Measurements from ENCODE around the gene PITPNM3.

Gene PITPNM3

DNA sequence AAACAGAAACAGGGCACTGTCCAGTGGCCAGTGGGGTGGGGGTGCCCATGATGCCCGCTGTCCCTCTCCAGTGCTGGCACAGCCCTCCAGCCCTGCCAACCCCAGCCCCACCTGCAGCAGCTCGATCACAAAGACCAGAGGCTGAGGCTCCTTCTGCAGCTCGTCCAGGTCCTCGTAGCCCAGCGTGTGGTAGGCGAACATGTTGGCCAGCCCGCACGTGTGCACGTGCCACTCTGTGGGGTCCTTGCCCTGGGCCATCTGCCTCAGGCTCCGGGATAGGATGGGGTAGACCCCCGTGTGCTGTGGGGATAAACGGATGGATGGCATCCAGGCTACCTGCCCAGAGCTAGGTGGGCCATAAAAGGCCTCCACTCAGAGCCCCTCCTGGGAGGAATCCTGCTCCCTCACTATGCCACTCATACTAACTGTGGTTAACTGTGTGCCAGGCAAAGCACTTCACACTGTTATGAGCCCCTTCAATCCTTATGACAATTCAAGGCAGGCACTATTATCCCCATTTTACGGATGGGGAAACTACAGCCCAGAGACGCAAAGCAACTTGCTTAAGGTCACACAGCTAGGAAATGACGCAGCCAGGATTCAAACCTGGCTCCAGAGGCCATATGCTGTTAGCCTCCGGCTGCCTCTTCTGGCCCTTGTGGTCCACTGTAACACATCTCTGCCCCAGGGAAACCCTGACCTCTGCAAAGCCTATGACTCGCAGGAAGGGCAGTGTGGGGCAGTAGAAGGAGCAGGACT is 128.0 kb downstream of the PITPNM3 start:
- Histone ChIP-seq H3K9me3 (ENCODE audit: control insufficient read depth, insufficient read depth, low read length) (no peaks in the 10 kb centered on the region), H3K27me3 (ENCODE audit: control insufficient read depth, insufficient read depth, low read length) (no peaks in the 10 kb centered on the region), H3K4me3 (ENCODE audit: low read length) (no peak overlapping the region), H3K27ac (ENCODE audit: low read length) (no peak overlapping the region), H3K4me1 (ENCODE audit: control insufficient read depth, insufficient read depth, low read length) (no peaks in the 10 kb centered on the region), H3K36me3 (ENCODE audit: control insufficient read depth, insufficient read depth, low read length) (peaks cover 3% of the 10 kb centered on the region; the same call in 1 of the 2 replicates)
- DNase-seq (ENCODE audit: low read depth, low spot score): no peak
- no CpG with 5 or more reads among the region's 17 CpGs for whole genome bisulfite sequencing (ENCODE audit: insufficient coverage, insufficient read length)

DNA sequence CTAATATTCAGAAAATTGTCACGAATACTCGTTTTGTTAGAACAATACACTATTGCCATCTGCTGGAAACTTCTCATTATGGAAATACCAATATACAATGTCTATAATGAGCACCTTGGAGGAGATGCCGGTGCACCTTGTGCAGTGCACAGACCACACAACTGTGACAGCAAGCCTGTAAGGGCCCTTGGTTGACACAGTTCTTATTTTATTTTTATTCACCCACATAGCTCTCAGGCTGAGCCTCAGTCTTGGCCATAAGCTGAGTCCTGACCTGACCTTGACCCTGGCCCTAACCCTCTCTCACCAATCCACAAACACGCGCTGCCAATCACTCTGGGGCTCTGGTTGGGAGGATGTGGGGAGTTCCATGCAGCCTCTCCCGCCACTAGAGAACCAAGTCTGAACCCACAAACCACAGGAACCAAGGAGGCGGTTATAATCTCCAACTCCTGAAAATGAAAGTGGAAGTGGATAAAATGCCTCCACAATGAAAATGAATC is 129.0 kb downstream of the PITPNM3 start:
- H3K4me1 ChIP-seq (ENCODE audit: control insufficient read depth, insufficient read depth, low read length): no peaks in the 10 kb centered on the region
- no peaks in the 10 kb centered on the region for H3K27me3 ChIP-seq (ENCODE audit: control insufficient read depth, insufficient read depth, low read length)
- no peak for DNase-seq (ENCODE audit: low read depth, low spot score)

DNA sequence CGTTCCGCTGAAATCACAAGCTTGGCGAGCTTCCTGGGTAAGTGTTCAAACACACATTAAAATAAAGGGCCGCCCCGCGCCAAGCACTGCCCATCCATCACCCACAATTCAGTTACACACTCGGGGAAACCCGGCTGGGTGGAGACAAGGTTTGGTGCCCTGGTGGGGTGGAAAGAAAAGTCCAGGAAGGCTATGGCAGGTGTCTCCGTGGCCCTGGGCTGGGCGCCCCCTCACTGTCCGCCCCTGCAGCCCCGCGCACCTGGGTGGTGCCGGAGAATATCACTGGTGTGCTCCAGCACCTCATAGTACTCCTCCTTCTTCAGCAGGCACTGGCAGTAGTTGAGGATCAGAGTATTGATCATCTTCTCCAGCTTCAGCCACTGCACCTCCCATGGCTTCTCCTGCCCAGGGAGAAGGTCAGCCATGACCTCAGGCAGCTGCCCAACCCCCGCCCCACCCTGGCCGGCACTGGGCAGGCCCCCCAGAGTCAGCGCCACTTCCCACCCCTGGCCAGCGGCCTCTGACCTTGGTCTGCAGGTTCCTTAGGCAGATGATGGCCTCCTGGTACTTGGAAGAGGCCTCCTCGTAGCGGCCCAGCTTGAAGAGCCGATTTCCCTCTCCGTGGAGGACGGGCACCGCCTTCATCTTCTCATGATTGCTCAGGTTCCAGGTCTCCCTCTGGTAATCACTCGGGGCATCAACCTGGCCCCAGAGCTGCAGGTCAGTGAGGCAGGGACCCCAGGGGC is 129.8 kb downstream of the PITPNM3 start:
- Histone ChIP-seq H3K9me3 (ENCODE audit: control insufficient read depth, insufficient read depth, low read length) (no peaks in the 10 kb centered on the region), H3K27me3 (ENCODE audit: control insufficient read depth, insufficient read depth, low read length) (no peaks in the 10 kb centered on the region), H3K36me3 (ENCODE audit: control insufficient read depth, insufficient read depth, low read length) (peaks cover 3% of the 10 kb centered on the region; the same call in 1 of the 2 replicates), H3K27ac (ENCODE audit: low read length) (no peak overlapping the region), H3K4me3 (ENCODE audit: low read length) (no peak overlapping the region), H3K4me1 (ENCODE audit: control insufficient read depth, insufficient read depth, low read length) (no peaks in the 10 kb centered on the region)
- DNase-seq (ENCODE audit: low read depth, low spot score): no peak
- 100% methylated on average over 1 of the region's 25 CpGs for WGBS (ENCODE audit: insufficient coverage, insufficient read length)

More for the DNA sequence above, 129.0 kb downstream of the PITPNM3 start:
- WGBS (ENCODE audit: insufficient coverage, insufficient read length): no CpG with 5 or more reads among the region's 7 CpGs
- no peak overlapping the region for H3K4me3 ChIP-seq (ENCODE audit: low read length)
- peaks cover 3% of the 10 kb centered on the region; the same call in 1 of the 2 replicates for H3K36me3 ChIP-seq (ENCODE audit: control insufficient read depth, insufficient read depth, low read length)
- no peaks in the 10 kb centered on the region for H3K9me3 ChIP-seq (ENCODE audit: control insufficient read depth, insufficient read depth, low read length)
- H3K27ac ChIP-seq (ENCODE audit: low read length): no peak overlapping the region

DNA sequence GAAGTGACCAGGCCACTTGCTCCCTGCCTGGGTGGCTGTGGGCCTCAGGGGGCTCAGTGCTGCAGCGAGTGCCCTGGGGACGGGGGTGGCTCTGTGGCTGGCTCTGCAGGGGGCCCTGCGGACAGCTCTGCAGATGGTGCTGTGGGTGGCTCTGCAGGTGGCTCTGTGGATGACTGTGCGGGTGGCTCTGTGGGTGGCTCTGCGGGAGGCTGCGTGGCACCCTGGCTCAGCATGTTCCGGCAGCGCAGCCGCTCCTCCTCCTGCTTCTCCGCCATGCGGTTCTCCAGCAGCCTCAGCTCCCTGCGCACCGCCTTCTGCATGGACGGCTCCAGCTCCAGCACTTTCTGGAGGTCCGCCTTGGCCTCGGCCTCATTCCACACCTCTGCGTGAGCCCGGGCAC is 130.9 kb downstream of the PITPNM3 start:
- H3K27me3 ChIP-seq (ENCODE audit: control insufficient read depth, insufficient read depth, low read length): no peaks in the 10 kb centered on the region
- H3K36me3 ChIP-seq (ENCODE audit: control insufficient read depth, insufficient read depth, low read length): peaks cover 3% of the 10 kb centered on the region; the same call in 1 of the 2 replicates
- no peaks in the 10 kb centered on the region for H3K4me1 ChIP-seq (ENCODE audit: control insufficient read depth, insufficient read depth, low read length)
- no peak overlapping the region for H3K4me3 ChIP-seq (ENCODE audit: low read length)
- H3K9me3 ChIP-seq (ENCODE audit: control insufficient read depth, insufficient read depth, low read length): no peaks in the 10 kb centered on the region
- WGBS (ENCODE audit: insufficient coverage, insufficient read length): no CpG with 5 or more reads among the region's 18 CpGs
- DNase-seq (ENCODE audit: low read depth, low spot score): no peak
- H3K27ac ChIP-seq (ENCODE audit: low read length): no peak overlapping the region

DNA sequence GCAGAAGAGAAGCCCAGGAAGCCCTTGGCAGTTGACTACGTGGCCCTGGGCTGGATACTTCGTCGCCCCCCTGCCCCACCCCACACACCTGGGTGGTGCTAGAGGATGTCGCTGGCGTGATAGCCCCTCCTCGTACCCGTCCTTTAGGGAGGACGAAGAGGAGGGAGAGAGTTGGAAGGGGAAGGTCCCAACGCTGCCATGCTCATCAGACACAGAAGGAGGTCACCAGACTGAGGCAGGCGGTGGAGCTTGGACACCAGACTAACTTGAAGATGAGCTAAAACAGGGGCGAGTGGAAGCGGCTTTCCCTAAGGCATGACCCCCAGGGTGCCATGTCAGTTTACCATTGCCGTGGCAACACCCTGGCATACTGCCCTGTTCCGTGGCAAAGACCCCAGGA is 132.4 kb downstream of the PITPNM3 start:
- H3K9me3 ChIP-seq (ENCODE audit: control insufficient read depth, insufficient read depth, low read length): no peaks in the 10 kb centered on the region
- peaks cover 5% of the 10 kb centered on the region for H3K4me1 ChIP-seq (ENCODE audit: control insufficient read depth, insufficient read depth, low read length)
- H3K27me3 ChIP-seq (ENCODE audit: control insufficient read depth, insufficient read depth, low read length): no peaks in the 10 kb centered on the region
- H3K4me3 ChIP-seq (ENCODE audit: low read length): no peak overlapping the region
- no CpG with 5 or more reads among the region's 14 CpGs for WGBS (ENCODE audit: insufficient coverage, insufficient read length)
- no peak for DNase-seq (ENCODE audit: low read depth, low spot score)
- peaks cover 3% of the 10 kb centered on the region; the same call in 1 of the 2 replicates for H3K36me3 ChIP-seq (ENCODE audit: control insufficient read depth, insufficient read depth, low read length)
- H3K27ac ChIP-seq (ENCODE audit: low read length): no peak overlapping the region

DNA sequence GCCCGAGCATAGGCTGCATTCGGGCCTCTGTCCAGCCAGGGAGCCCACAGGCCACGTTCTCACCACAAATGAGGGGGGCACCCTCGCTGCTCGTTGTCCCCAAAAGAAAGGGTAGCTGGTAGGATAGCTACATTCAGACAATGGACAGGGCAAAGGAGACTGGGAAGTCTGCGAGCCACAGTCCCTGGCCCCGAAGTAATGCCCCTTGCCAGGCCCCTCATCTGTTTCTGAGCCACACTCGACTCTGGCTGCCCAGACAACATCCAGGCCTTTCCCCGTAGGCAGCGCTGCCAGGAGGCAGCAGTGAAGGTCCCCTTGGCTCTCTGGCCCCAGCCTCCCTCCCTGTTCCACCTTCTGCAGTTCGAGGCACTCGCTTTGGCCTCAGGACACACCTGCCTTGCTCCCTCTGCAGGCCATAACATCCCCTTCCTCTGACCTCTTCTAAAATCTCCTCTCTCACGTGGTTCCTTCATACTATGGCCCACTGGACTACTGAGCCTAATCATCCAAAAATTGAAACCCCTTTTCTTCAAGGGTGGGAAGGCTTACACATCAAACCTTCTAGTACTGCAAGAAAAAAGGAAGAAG is 133.6 kb downstream of the PITPNM3 start:
- H3K27me3 ChIP-seq (ENCODE audit: control insufficient read depth, insufficient read depth, low read length): no peaks in the 10 kb centered on the region
- H3K27ac ChIP-seq (ENCODE audit: low read length): no peak overlapping the region
- peaks cover 3% of the 10 kb centered on the region; the same call in 1 of the 2 replicates for H3K36me3 ChIP-seq (ENCODE audit: control insufficient read depth, insufficient read depth, low read length)
- DNase-seq (ENCODE audit: low read depth, low spot score): no peak
- H3K4me3 ChIP-seq (ENCODE audit: low read length): no peak overlapping the region
- no CpG with 5 or more reads among the region's 13 CpGs for WGBS (ENCODE audit: insufficient coverage, insufficient read length)
- H3K4me1 ChIP-seq (ENCODE audit: control insufficient read depth, insufficient read depth, low read length): peaks cover 5% of the 10 kb centered on the region
- H3K9me3 ChIP-seq (ENCODE audit: control insufficient read depth, insufficient read depth, low read length): no peaks in the 10 kb centered on the region

DNA sequence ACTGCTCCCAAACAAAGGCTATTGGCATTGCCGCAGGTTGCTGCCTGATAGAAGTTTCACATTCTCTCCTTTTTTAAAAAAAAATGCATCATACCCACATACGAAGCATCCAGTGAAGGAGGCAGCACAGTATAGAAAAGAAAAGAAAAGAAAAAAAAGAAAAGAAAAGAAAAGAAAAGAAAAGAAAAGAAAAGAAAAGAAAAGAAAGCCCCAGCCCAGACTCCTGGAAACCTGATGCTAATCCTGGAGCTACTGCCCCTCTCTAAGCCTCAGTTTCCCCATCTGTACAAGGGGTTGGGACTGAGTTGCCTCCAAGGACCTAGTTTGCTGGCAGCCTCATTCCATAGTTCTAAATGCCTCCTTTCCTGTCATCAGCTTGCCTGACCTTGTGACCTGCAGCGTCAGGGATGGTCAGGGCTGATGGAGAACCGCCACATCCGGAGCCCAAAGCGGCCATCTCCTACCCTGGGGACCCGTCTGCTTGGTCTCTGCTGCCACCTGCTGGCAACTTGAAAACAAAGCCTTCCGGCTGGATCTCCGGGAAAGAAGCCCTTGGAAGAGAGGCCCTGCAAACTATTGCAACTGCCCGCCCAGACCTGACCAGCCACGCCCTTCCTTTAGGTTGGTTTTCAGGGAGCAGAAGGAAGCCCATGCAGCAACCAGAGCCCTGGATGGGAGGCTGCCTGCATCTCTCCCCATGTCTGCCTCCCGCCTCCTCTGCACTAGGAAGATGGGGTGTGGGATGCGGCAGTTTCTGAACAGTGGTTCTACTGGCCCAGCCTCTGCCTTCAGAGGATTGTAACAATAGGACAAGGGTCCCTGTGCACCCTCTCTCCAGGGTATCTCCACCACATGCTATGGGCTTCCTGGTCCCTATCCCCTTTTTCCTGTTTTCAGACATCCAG is 134.4 kb downstream of the PITPNM3 start:
- DNase-seq (ENCODE audit: low read depth, low spot score): no peak
- H3K27me3 ChIP-seq (ENCODE audit: control insufficient read depth, insufficient read depth, low read length): no peaks in the 10 kb centered on the region
- H3K4me3 ChIP-seq (ENCODE audit: low read length): no peak overlapping the region
- no peak overlapping the region for H3K27ac ChIP-seq (ENCODE audit: low read length)
- H3K4me1 ChIP-seq (ENCODE audit: control insufficient read depth, insufficient read depth, low read length): peaks cover 5% of the 10 kb centered on the region
- WGBS (ENCODE audit: insufficient coverage, insufficient read length): no CpG with 5 or more reads among the region's 13 CpGs
- H3K9me3 ChIP-seq (ENCODE audit: control insufficient read depth, insufficient read depth, low read length): no peaks in the 10 kb centered on the region
- H3K36me3 ChIP-seq (ENCODE audit: control insufficient read depth, insufficient read depth, low read length): peaks cover 3% of the 10 kb centered on the region; the same call in 1 of the 2 replicates

DNA sequence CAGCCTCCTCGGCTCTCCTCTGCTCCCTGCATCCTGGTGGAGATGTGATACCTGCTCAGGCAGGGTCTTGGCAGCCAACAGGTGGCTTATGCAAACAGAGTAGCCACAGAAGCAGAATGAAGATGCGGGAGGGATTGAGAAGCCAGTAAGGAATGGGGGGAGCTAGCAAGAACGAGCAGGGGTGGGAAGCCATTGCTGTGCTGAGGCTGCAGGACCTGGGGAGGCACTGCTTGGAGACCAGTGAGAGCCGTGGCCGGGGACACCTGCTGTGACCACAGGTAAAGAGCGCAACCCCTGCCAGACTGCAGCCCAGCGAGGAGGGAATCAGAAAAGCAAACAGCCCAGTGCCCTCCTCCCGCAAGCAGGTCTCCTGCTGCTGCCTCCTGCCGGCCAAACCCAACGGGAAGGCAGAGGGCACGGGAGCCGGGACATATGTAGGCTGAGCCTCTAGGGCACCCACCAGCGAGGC is 136.1 kb downstream of the PITPNM3 start:
- Histone ChIP-seq H3K27ac (ENCODE audit: low read length) (no peak overlapping the region), H3K4me1 (ENCODE audit: control insufficient read depth, insufficient read depth, low read length) (peaks cover 5% of the 10 kb centered on the region), H3K36me3 (ENCODE audit: control insufficient read depth, insufficient read depth, low read length) (no peaks in the 10 kb centered on the region), H3K9me3 (ENCODE audit: control insufficient read depth, insufficient read depth, low read length) (no peaks in the 10 kb centered on the region), H3K4me3 (ENCODE audit: low read length) (no peak overlapping the region), H3K27me3 (ENCODE audit: control insufficient read depth, insufficient read depth, low read length) (no peaks in the 10 kb centered on the region)
- no CpG with 5 or more reads among the region's 13 CpGs for WGBS (ENCODE audit: insufficient coverage, insufficient read length)
- DNase-seq (ENCODE audit: low read depth, low spot score): no peak

DNA sequence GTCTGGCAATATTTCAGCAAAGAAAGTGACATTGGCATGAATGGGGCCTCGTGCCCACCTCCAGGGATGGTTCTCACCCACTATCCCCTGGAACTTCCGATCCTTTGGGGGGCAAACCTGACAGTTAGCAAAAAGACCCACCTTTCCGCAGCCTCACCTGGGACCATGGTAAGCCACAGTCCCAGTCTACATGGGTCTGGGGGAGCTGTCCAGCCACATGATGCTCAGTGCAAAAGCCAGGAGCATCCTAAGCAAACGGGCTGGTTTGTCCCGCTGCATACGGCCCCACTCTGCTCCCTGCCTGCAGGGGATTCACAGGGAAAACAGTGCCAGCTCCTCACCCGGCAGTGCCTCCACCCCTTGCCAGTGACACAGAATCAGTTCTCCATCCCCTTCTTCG is 140.7 kb downstream of the PITPNM3 start:
- no peak overlapping the region for H3K4me3 ChIP-seq (ENCODE audit: low read length)
- no peak overlapping the region for H3K27ac ChIP-seq (ENCODE audit: low read length)
- no peaks in the 10 kb centered on the region for H3K36me3 ChIP-seq (ENCODE audit: control insufficient read depth, insufficient read depth, low read length)
- DNase-seq (ENCODE audit: low read depth, low spot score): no peak
- H3K4me1 ChIP-seq (ENCODE audit: control insufficient read depth, insufficient read depth, low read length): peaks cover 5% of the 10 kb centered on the region
- WGBS (ENCODE audit: insufficient coverage, insufficient read length): no CpG with 5 or more reads among the region's 8 CpGs
- no peaks in the 10 kb centered on the region for H3K9me3 ChIP-seq (ENCODE audit: control insufficient read depth, insufficient read depth, low read length)
- no peaks in the 10 kb centered on the region for H3K27me3 ChIP-seq (ENCODE audit: control insufficient read depth, insufficient read depth, low read length)

Measured in iPS DF 6.9 (cell line).